HG02610 (cell line): ENCODE data around the gene SUN1.

Source experiments
- ATAC-seq: cut with Tn5 transposase; IDR thresholded peaks from one replicate; pipeline ENCODE4 v1.9.1; 2021; ENCODE audit warnings: mild to moderate bottlenecking, moderate library complexity; ENCODE audit not compliant: unreplicated experiment

Gene SUN1

GRCh38 chr7:875476-876076 lies 43.3 kb downstream of the SUN1 start:
- no peak for ATAC-seq

DNA sequence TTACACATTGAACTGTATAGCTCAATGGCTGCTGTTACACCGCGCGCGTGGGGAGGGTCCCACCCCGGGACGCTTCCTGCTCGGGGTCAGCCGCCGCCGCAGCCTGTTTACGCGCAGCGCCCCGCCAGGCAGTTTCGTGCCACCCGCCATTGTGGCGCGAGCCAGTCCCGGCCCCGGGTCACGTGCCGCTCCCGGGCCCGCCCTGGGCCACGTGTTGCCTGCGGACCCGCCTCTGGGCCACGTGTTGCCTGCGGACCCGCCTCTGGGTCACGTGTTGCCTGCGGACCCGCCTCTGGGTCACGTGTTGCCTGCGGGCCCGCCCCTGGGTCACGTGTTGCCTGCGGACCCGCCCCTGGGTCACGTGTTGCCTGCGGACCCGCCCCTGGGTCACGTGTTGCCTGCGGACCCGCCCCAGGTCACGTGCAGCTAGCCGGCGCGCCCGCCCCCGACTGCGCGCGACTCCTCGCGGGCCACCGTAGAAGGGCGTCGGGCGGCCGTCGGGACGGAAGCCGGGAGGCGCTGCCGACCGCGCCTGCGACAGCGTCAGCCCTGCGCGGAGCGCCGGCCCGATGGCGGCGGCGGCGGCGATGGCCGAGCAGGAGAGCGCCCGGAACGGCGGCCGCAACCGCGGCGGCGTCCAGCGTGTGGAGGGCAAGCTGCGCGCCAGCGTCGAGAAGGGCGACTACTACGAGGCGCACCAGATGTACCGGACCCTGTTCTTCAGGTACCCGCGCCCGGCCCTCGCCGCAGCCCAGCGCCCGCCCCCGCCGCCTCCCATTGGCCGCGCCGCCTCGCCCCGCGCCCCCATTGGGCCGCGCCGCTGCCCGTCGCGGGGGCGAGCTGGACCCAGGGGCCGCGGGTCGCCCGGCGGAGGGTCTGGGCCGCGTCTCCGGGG lies 44.0 kb downstream of the SUN1 start, which contains the start of gene GET4:
Gene GET4, plus strand, starts transcription at position 478 of the 895 bp plus-strand sequence. Its CDS starts 92 bp downstream, at position 570.
- peak; percentile 69 for ATAC-seq

DNA sequence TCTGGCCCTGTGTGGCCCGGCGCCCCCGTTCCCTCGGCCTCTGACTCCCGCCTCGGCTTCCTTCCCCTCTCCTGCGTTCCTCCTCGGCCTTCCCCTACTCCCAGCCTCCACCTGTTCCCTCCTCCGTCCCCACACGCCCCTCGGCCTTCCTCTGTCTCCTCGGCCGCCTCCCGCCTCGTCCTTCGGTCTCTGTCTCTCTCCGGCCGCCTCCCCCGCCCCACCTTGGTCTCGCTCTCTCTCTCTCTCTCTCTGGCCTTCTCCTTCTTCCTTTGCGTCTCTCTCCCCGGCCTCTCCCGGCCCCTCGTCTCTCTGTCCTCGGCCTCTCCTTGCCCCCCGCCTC lies 44.7 kb downstream of the SUN1 start:
- peak; percentile 11 for ATAC-seq

GRCh38 chr7:877312-878232 lies 45.3 kb downstream of the SUN1 start:
- no peak for ATAC-seq

DNA sequence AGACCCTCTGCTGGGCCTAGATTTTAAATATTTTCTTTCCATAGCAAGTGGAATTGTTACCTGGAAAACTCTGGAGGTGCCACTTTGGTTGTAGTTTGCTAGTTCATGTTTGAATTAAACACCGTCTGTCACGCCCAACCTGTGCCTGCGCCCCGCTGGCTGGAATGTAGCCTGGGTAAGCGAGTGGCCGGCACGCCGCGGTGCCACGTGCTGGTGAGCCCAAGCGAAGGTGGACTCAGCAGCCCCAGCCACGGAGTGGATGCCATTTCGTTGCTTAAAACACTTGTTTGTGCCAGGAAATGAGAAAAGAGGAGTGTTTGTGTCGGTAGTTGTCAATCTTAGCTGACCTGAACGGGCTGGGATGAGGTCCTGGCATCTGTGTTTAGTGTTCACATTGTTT lies 46.8 kb downstream of the SUN1 start:
- no peak for ATAC-seq

DNA sequence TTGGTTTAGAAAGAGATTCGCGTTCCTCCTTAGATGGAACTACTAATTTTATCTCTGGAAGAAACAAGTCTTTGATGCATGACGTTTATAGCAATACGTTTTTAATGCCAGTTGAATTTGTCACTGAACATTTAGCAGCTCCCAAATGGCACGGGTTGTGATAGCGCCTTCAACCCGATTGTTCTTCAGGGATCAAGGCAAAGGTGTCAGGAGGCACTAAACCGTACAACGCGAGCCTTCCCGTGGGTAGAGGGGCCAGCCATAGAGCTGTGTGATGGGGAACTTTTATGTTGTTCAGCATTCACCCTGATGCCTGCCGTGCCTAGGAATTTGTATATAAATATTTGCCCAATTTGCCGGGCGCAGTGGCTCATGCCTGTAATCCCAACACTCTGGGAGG lies 47.4 kb downstream of the SUN1 start:
- ATAC-seq: no peak

GRCh38 chr7:880450-880849 lies 48.2 kb downstream of the SUN1 start:
- no peak for ATAC-seq

- ATAC-seq: no peak
Observed at GRCh38 chr7:881441-882234, 49.4 kb downstream of the SUN1 start.

GRCh38 chr7:882336-883035 lies 50.2 kb downstream of the SUN1 start:
- no peak for ATAC-seq

- no peak for ATAC-seq
Observed at GRCh38 chr7:883055-884021, 51.1 kb downstream of the SUN1 start.

GRCh38 chr7:884191-885003 lies 52.1 kb downstream of the SUN1 start:
- no peak for ATAC-seq

GRCh38 chr7:885261-885892 lies 53.1 kb downstream of the SUN1 start:
- ATAC-seq: no peak

- ATAC-seq: no peak
Observed at GRCh38 chr7:885893-886625, 53.8 kb downstream of the SUN1 start.

- no peak for ATAC-seq
Observed at GRCh38 chr7:886626-887487, 54.6 kb downstream of the SUN1 start.

DNA sequence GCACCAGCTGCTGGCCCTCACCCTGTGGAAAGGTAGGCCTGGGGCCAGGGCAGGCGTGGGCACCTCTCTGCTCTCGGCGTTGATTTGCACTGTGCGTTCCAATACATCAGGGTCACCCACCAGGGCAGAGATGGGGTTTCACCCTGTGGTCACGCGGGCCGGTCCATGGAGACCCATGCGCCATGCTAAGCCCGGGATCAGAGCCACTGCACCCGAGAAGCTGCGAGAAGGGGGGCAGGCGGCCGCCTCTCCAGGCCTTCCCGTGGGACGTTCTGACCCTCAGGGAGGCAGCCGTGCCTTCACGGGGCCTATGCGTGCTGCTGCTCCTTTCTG lies 55.2 kb downstream of the SUN1 start:
- no peak for ATAC-seq
